CD4-positive, alpha-beta T cell treated with Interleukin-15 for 1 hour (primary cell): Measurements from ENCODE around the gene FANCD2.
"Not testable (repeated sequence)": the region's sequence is repeated elsewhere in the genome, so short reads cannot be mapped to it uniquely, and the experiment has no call there.

Experiments
- DNase-seq: peaks from one replicate; pipeline ENCODE4 v3.0.0-alpha.2; 2020

The FANCD2 gene

DNA sequence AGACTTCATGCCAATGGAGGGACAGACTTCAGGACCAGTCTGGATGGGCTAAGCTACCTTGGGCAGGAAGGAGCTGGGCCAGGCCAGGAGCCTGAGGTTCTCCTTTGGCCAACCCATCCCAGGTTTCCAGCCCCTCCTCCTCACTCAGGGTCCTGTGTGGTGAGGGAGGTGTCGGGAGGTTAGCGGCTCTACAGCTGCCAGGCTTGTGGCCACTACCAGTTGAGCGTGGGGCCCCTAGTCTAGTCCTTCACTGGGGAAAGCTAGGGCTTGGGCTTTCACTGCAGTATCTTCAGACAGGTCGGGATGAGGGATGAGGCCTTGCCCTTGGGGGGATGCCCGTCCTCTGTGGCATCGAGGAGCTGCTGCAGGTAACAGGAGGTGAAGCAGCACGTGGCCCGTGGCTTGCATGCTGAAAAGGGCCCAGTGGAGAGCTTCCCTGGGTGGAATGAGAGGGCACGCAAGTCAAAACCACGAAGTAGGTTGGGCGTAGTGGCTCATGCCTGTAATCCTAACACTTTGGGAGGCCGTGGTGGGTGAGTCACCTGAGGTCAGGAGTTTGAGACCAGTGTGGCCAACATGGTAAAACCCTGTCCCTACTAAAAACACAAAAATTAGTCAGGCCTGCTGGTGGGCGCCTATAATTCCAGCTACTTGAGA lies 8.5 kb upstream of the FANCD2 start:
- no peak for DNase-seq

DNA sequence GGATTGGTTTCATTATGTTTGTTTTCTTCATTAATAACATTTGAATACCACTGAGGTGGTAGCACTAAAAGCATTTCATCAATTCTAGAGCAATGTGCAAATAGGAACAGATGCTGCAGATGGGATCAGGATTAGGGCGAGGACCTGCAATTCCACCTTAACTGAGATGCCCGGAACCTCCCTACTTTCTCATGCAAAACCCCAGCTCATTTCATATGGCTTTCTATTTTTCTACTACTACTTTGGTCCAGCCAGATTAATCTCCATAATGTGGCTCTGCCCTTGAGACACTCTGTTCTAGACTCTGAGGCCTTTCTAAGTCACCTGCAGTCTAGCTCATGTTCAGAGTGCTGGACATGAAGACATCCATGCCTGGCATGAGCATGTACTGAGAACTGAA lies 7.4 kb upstream of the FANCD2 start:
- not testable (repeated sequence) for DNase-seq

DNA sequence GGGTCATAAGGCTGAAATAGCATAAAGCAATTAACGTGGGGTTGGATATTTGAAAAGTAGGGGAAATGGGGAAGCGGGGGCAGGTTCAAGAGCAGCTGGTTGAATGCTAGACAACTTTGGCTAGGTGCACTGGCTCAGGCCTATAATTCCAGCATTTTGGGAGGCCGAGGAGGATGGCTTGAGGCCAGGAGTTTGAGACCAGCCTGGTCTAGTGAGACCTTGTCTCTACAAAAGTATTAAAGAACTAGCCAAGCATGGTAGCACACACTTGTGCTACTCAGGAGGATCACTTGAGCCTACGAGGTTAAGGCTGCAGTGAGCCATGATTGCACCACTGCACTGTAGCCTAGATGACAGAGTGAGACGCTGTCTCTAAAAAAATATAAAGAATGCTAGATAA lies 6.9 kb upstream of the FANCD2 start:
- no peak for DNase-seq

DNA sequence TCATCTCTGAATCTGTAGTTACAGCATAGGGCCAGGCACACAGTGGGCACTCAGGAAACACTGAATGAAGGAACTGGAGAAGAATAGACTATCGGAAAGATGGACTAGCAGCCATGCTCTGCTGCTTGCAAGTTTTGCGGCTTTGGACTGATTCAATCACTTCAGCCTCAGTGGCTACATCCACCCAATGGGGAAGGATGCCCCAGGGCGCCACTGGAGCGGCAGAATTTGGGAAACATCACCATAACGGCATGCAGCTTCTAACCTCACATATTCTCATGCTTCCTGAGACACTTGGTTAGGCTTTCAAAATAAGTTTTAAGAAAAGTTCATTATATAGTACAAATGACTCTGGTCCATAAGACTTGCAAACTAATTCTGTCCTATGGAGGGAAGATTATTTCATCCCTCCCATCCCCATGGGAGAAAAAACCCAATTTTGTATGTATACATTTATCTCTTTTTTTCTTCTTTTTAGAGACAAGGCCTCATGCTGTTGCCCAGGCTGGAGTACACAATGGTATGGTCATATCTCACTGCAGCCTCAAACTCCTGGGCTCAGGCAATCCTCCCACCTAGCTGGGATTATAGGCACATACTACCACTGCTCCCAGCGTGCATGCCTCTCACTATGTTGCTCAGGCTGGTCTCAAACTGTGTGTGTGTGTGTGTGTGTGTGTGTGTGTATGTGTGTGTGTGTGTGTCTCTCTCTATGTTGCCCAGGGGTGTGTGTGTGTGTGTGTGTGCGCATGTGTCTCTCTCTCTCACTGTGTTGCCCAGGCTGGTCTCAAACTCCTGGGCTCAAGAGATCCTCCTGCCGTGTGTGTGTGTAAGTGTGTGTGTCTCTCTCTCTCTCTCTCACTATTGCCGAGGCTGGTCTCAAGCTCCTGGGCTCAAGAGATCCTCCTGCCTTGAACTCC lies 4.1 kb upstream of the FANCD2 start:
- DNase-seq, result no peak

DNA sequence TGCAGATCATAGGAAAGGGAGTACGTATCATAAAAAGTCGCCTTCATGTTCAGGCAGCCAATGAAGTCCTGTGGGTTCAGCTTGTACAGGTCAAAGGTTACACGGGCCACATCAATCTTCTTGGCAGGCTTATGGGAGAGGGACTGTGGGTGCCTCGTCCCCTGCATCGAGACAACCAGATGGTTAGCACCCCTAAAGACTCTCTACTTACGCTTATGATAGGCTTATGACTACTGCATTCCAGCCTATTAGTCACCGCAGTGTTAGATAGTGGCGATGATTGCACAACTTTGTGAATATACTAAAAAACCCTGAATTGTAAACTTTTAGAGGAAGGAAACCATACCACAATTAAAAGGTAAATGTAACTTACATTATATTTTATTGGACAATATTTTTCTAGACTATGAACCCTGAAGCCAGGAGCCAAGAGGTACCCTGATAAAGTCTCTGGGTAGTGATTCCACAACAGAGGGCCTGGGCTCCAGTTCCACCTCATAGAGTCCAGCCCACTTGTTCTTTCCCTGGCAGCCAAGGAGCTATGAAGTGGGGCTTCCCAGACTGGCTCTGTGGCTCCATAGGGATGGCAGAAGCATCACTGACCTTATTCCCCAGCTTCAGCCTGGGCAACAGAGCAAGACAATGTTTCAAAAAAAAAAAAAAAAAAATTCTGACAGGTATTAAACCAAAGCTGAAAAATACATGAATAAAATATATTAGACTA lies 2.5 kb upstream of the FANCD2 start:
- no peak for DNase-seq

DNA sequence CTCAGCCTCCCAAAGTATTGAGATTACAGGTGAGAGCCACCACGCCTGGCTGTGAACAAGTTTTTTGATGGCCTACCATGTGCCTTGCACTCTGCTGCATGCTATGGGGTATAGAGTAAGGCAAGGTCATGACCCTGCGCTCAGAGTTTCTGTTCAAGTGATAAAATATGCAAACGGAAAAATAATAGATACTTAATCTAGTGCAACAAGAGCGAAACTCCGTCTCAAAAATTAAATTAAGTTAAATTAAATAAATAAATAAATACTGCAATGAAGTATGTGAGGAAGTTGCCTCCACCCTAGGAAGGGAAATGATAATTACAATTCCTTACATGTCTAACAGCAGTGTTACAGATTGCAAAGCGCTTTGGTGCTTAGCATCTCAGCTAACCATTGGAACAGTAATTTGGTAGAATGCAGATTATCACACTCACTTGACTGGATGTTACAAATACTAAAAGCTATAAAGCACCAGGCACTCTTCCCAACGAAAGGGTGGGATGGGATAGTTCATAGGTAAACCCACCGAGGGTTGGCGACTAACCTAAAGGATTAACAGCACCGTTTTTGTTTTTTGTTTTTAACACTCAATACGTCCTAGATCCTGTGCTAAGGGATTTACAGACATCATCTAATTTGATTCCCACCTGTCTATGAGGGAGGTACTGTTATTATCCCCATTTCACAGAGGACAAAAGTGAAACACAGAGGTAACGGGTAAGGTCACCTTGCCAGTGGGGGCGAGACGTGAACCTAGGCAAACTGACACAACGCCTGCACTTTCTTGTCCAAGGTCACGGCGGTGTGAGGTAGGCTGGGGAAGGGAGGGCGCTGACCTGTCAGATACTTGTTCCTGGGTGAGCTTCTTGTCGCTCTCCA lies 793 bp upstream of the FANCD2 start:
- DNase-seq, result no peak

DNA sequence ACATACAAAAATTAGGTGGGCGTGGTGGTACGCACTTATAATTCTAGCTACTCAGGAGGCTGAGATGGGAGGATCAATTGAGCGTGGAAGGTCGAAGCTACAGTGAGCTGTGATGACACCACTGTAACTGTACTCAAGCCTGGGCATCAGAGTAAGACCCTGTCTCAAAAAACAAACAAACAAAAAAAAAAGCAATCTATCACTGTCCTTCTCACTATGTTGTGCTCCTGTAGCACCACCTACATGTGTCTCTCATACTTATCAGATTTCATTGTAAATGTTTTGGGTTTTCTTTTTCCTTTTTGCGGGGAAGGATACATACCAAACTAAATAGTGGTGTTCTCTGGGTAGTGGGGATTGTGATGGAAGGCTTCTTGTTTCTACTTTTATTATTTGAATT lies 14.8 kb downstream of the FANCD2 start:
- DNase-seq, result no peak

DNA sequence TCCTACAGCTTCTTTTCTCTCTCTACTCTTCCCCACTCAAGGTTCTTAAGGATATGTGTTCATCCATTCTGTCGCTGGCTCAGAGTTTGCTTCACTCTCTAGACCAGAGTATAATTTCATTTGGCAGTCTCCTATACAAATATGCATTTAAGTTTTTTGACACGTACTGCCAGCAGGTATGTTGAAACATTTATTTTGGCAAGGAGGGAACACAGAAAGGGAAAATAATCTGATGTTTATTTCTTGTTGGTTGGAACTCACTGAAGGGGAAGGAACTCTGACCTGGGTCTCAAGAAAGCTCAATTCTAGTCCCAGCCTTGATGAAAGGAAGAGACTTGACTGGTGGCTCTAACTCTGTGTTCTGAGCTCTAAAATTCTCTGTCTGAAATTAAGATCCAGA lies 21.6 kb downstream of the FANCD2 start:
- DNase-seq, result no peak

DNA sequence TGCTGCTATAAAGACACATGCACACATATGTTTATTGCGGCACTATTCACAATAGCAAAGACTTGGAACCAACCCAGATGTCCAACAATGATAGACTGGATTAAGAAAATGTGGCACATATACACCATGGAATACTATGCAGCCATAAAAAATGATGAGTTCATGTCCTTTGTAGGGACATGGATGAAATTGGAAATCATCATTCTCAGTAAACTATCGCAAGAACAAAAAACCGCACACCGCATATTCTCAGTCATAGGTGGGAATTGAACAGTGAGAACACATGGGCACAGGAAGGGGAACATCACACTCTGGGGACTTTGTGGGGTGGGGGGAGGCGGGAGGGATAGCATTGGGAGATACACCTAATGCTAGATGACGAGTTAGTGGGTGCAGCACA lies 26.8 kb downstream of the FANCD2 start:
- not testable (repeated sequence) for DNase-seq

DNA sequence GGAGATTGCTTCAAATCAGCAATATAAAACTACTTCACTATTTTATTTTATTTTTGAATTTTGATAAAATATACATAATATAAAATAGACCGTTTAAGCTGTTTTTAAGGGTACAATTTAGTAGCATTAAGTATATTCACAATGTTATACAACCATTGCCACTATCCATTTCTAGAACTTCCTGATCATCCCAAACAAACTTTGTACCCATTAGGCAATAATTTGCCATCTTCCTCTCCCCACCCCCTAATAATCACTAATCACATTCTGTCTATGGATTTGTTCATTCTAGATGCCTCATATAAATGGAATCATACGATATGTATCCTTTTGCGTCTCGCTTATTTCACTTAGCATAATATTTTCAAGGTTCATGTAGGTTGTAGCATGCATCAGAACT lies 28.9 kb downstream of the FANCD2 start:
- no peak for DNase-seq

DNA sequence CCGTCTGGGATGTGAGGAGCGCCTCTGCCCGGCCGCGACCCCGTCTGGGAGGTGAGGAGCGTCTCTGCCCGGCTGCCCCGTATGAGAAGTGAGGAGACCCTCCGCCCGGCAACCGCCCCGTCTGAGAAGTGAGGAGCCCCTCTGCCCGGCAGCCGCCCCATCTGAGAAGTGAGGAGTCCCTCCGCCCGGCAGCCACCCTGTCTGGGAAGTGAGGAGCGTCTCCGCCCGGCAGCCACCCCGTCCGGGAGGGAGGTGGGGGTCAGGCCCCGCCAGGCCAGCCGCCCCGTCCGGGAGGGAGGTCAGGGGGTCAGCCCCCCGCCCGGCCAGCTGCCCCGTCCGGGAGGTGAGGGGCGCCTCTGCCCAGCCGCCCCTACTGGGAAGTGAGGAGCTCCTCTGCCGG lies 43.8 kb downstream of the FANCD2 start:
- not testable (repeated sequence) for DNase-seq

DNA sequence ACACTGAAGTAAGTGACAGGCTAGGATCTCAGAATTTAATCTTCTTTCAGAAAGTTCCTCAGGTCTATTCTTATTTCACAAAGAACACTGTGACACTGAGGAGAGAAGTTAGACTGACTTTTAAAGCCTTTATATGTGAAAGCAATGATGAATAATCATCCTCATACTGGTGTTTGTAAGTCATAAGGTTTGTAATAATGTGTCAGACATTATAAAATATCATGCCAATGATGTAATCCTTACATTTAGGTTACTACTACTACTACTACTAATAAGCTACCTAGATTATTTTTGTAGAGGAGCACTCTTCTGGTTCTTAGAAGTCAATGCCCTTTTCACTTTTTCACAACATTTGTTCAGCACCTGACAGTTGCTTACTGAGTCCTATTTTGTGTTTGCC lies 48.4 kb downstream of the FANCD2 start:
- no peak for DNase-seq

DNA sequence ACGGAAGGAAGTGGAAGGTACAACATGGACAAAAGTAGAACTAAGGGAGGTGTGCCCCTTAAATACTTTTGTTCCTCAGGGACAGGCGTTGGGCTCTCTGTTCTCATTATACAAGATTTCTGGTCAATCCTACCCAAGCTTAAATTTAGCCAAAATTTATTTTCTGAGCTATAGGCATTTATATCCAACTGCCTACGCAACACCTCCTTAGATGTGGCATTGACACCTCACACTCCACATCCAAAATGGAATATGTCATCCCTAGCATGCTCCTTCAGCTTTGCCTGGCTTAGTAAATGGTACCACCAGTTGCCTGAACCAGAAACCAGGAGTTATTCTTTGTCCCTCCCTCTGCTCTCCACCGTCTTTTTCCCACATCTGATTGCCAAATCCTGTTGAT lies 55.6 kb downstream of the FANCD2 start:
- no peak for DNase-seq

DNA sequence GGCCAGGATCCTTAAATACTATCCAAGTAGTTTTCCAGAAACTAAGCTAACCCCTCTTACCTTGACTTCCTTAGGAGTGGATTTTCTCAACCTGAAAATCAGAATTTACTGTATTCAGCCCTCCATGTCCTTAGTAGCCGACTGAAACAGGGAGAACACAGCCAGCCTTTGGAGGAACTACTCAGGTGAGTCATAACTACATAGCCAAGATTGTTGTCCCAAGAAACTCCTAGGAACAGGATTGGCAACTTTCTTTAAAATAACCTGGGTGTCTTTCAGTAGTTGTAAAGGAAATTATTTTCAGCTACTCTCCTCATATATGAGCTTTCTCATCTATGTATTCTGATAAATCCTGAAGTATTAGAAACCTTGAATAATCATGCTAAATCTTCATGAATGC lies 59.5 kb downstream of the FANCD2 start:
- DNase-seq, result no peak

DNA sequence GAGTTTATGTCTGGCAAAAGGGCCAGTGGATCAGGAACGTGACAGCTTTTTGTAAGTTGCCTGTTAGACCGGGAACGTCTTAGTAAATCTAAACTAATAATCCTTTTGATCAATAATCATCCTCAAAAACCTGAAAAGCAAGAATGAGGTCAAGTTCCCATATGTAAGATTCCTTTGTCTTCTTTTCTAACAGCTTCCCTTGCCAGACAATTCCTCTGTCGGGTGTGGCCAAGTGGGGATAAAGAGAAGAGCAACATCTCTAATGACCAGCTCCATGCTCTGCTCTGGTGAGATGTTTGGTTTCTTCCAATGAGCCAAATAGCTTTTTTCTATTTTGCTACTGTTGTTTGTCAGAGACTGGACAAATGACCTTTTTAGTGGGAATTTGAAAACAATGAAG lies 62.0 kb downstream of the FANCD2 start:
- no peak for DNase-seq

DNA sequence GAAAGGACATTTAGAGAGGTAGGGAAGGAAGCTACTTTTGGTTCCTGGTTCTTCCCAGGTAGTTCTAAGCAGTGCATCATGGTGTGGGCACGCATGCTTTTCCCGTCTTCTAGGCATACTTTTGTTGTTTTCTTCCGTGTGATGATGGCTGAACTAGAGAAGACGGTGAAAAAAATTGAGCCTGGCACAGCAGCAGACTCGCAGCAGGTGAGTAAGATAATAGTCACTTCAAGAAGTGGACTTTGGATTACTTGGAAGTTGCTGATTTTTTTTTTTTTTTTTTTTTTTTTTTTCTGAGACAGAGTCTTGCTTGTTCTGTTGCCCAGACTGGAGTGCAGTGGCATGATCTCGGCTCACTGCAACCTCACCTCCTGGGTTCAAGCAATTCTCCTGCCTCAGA lies 63.9 kb downstream of the FANCD2 start:
- no peak for DNase-seq

DNA sequence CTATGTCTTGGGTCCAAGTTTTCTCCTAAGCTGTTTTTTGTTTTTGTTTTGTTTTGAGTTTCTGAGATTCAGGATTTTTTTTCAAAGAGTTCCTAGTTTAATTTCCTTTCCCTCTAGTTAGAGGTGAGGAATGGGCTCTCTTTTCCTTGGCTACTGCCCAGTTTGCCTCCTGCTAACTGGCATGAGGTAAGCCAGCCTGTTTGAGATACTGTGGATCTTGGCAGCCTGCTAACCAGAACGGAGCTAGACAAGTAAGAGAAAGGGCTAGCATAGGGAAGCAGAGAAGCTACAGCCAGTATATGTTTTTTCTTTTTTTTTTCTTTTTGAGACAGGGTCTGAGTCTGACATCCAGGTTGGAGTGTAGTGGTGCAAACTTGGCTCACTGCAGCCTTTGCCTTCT lies 64.5 kb downstream of the FANCD2 start:
- not testable (repeated sequence) for DNase-seq

DNA sequence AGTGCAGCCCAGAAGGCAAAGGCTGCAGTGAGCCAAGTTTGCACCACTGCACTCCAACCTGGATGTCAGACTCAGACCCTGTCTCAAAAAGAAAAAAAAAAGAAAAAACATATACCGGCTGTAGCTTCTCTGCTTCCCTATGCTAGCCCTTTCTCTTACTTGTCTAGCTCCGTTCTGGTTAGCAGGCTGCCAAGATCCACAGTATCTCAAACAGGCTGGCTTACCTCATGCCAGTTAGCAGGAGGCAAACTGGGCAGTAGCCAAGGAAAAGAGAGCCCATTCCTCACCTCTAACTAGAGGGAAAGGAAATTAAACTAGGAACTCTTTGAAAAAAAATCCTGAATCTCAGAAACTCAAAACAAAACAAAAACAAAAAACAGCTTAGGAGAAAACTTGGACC lies 65.2 kb downstream of the FANCD2 start:
- not testable (repeated sequence) for DNase-seq

DNA sequence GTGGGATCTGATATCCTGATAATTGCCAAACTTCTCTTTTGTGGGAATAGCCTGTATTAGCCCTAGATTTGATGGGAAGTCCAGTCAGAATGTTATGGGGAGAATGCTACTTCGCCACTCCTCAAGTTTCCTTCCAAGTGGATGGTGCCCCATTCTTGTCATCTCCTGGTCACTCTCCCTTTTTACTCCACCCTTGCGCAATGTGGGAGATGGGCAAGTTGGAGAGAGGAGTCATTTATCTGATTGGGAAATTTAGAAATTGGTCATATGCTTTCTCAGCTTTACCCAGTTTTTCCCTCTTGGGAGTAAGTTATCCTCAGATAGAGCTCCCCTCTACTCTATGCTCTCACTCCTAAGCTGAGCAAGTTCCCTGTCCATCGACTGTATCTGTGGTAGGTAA lies 67.4 kb downstream of the FANCD2 start:
- no peak for DNase-seq

DNA sequence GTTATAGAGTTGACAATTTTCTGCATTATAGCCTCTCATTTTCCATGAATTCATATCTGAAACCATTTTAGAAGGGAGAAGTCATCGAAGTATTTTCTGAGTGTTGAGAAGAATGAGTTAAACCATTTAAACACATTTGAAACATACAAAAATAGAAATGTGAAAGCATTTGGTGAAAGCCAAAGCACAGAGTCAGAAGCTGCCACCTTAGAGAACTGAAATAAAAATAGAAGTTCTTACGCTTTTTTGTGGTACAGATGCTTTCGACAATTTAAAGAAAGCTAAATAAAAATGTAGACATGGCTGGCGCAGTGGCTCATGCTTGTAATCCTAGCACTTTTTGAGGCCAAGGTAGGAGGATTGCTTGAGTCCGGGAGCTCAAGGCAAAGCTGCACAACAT lies 72.8 kb downstream of the FANCD2 start:
- no peak for DNase-seq

DNA sequence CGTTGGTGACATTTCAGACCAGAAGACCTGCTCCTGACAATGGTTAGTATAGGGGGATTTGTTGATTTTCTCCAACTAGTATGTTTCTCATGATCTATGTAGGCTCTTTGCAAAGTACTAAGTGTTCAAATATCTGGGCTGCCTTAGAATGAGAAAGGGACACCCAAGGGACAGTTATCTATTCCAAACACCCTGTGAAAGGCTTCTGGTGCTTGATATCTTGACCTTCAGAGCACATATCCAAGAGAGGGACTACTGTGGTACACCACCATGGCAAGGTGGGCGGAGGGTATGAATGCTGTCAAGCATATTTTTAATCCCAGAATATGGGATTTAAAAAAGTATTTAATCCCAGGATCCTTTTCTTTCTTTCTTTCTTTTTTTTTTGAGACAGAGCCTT lies 80.7 kb downstream of the FANCD2 start:
- DNase-seq, result no peak

DNA sequence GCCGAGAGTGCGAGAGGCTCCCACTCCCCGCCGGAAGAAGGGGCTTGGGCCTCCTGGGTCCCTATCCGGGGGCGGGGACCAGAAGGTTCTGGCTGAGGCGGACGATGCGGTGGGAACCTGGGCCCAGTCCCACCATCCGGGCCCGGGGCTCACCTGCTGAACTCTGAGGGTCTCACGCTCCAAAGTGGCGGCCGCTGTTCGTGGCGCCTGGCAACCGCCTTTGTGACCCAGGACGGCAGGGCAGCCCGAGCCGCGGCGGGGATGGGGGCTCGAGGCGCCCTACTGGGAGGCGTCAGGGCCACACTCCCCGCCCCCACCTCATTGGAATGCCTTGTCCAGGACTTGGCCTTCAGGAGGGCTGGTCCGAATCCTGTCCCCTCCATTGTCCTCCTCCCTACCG lies 81.9 kb downstream of the FANCD2 start, which contains the start of gene FANCD2OS:
FANCD2OS (minus strand) TSS at position 165 of the 400 bp plus-strand sequence. CDS start 3,481 bp downstream, outside the sequence.
- DNase-seq, result no peak
